ENCODE results near the gene ZDHHC18.

ZDHHC18 gene

GRCh38 chr1:26826261-26827105 lies at the start of gene ZDHHC18:
ZDHHC18 (plus strand) TSS chr1:26826688; CDS start chr1:26826805, 117 bp downstream.
- peak; percentile 92 for DNase-seq (ENCODE audit: low spot score)

GRCh38 chr1:26779098-26779668 lies 47.3 kb upstream of the ZDHHC18 start:
- in situ Hi-C loops (cut with MboI; ENCODE audit: low pct_unique_long_range_greater_than_20kb, low sequenced_read_pairs, unreplicated experiment) = no loop called here
- DNase-seq (ENCODE audit: low spot score) = no peak
- TF ChIP-seq, protein P1, sequence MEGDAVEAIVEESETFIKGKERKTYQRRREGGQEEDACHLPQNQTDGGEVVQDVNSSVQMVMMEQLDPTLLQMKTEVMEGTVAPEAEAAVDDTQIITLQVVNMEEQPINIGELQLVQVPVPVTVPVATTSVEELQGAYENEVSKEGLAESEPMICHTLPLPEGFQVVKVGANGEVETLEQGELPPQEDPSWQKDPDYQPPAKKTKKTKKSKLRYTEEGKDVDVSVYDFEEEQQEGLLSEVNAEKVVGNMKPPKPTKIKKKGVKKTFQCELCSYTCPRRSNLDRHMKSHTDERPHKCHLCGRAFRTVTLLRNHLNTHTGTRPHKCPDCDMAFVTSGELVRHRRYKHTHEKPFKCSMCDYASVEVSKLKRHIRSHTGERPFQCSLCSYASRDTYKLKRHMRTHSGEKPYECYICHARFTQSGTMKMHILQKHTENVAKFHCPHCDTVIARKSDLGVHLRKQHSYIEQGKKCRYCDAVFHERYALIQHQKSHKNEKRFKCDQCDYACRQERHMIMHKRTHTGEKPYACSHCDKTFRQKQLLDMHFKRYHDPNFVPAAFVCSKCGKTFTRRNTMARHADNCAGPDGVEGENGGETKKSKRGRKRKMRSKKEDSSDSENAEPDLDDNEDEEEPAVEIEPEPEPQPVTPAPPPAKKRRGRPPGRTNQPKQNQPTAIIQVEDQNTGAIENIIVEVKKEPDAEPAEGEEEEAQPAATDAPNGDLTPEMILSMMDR (IDR thresholded peaks at IDR 0.05; ENCODE audit: extremely low read depth, insufficient read depth, missing control alignments) = no peak

More at GRCh38 chr1:26826261-26827105, at the start of gene ZDHHC18:
- TF ChIP-seq, protein P1 (IDR thresholded peaks at IDR 0.05; ENCODE audit: extremely low read depth, insufficient read depth, missing control alignments) = peak; percentile 73
- in situ Hi-C loops (cut with MboI; ENCODE audit: low pct_unique_long_range_greater_than_20kb, low sequenced_read_pairs, unreplicated experiment) = no loop called here

GRCh38 chr1:26780344-26780957 lies 46.0 kb upstream of the ZDHHC18 start:
- no peak for DNase-seq (ENCODE audit: low spot score)
- in situ Hi-C loops (cut with MboI; ENCODE audit: low pct_unique_long_range_greater_than_20kb, low sequenced_read_pairs, unreplicated experiment) = no loop called here
- TF ChIP-seq, protein P1 (IDR thresholded peaks at IDR 0.05; ENCODE audit: extremely low read depth, insufficient read depth, missing control alignments) = no peak

- no peak for DNase-seq (ENCODE audit: low spot score)
- TF ChIP-seq, protein P1 (IDR thresholded peaks at IDR 0.05; ENCODE audit: extremely low read depth, insufficient read depth, missing control alignments) = no peak
- in situ Hi-C loops (cut with MboI; ENCODE audit: low pct_unique_long_range_greater_than_20kb, low sequenced_read_pairs, unreplicated experiment) = no loop called here
Observed at GRCh38 chr1:26781206-26781825, 45.2 kb upstream of the ZDHHC18 start.

- TF ChIP-seq, protein P1 (IDR thresholded peaks at IDR 0.05; ENCODE audit: extremely low read depth, insufficient read depth, missing control alignments) = no peak
- in situ Hi-C loops (cut with MboI; ENCODE audit: low pct_unique_long_range_greater_than_20kb, low sequenced_read_pairs, unreplicated experiment) = no loop called here
- DNase-seq (ENCODE audit: low spot score) = no peak
Observed at GRCh38 chr1:26782521-26783212, 43.8 kb upstream of the ZDHHC18 start.

GRCh38 chr1:26783646-26784022 lies 42.9 kb upstream of the ZDHHC18 start:
- no peak for DNase-seq (ENCODE audit: low spot score)
- TF ChIP-seq, protein P1 (IDR thresholded peaks at IDR 0.05; ENCODE audit: extremely low read depth, insufficient read depth, missing control alignments) = no peak
- in situ Hi-C loops (cut with MboI; ENCODE audit: low pct_unique_long_range_greater_than_20kb, low sequenced_read_pairs, unreplicated experiment) = no loop called here
